Measurements from ENCODE around the gene GRIN1. TPM values are rescaled to one million over a fixed set of nuclear protein-coding genes. Genes with fewer than 3 reads are reported as not detected.

Gene GRIN1
- total RNA-seq, 2 donors from 2014 or later, result not detected

DNA sequence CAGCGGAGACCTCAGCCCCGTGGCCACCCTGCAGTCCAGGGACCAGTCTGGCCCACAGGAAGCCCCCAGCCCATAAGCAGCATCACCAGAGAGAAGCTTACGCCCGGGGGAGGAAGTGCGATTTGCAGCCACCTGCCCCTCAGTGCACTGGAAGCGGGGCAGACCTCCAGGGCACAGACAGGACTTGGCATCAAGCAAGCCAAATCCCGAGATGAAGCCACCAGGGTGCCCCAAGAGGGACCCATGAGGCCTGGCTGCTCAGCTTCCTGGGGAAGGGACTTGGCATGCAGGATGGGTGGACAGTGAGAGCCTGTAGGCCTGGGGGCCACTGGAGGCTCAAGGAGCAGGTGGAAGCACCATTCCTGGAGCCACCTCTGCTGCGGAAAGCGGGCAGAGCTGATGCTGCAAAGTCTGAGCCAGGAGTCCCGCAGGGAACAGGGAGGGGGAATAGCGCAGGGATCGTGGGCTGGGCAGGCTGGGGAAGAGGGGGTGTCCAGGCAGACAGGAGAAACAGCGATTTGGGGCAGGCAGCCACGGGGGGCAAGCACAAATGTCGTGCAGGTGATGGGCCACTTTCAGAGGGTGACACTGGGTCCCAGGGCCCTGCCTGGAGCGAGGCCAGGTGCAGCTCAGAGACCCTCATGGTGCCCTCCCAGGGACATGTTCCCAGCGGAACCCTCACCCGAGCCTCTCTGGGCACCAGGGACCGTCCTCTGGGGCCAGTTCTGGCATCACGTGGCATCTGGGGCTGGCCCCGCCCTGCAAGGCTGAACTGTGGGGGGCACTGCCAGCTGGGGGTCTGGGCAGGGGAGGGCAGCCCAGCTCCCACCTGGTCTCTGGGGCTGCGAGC is 27.7 kb downstream of the GRIN1 start:
- Histone ChIP-seq H3K4me3 (no peak overlapping the region), H3K4me1 (peaks cover 0 to 55% of the 10 kb centered on the region in 2 donors), H3K9me3 (no peaks in the 10 kb centered on the region), H3K27ac (no peak overlapping the region), H3K27me3 (peaks cover 40 to 70% of the 10 kb centered on the region in 2 donors), H3K36me3 (no peaks in the 10 kb centered on the region)
- no peak for TF ChIP-seq CTCF (IDR thresholded peaks at IDR 0.05)
- DNase-seq (ENCODE audit: low spot score), result no peak

DNA sequence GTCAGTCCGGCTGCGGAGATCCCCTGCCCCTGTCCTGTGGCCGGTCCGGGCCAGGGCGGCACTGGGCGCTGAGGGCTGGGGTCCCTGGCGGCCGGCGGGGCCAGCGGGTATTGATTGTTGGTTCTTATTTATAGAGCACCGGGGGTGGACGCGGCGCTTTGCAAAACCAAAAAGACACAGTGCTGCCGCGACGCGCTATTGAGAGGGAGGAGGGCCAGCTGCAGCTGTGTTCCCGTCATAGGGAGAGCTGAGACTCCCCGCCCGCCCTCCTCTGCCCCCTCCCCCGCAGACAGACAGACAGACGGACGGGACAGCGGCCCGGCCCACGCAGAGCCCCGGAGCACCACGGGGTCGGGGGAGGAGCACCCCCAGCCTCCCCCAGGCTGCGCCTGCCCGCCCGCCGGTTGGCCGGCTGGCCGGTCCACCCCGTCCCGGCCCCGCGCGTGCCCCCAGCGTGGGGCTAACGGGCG is 28.4 kb downstream of the GRIN1 start:
- Histone ChIP-seq H3K27ac (no peak overlapping the region), H3K9me3 (no peaks in the 10 kb centered on the region), H3K4me1 (peaks cover 0 to 48% of the 10 kb centered on the region in 2 donors), H3K36me3 (no peaks in the 10 kb centered on the region), H3K4me3 (no peak overlapping the region), H3K27me3 (peaks cover 40 to 63% of the 10 kb centered on the region in 2 donors)
- no peak for DNase-seq (ENCODE audit: low spot score)
- no peak for TF ChIP-seq CTCF (IDR thresholded peaks at IDR 0.05)

GRCh38 chr9:137167747-137168572 is 29.0 kb downstream of the GRIN1 start:
- H3K4me3 ChIP-seq, result peak overlapping the region in 1 of 2 donors; percentile 48
- no peaks in the 10 kb centered on the region for H3K36me3 ChIP-seq
- peaks cover 40 to 57% of the 10 kb centered on the region in 2 donors for H3K27me3 ChIP-seq
- TF ChIP-seq CTCF (IDR thresholded peaks at IDR 0.05), result no peak
- DNase-seq (ENCODE audit: low spot score), result no peak
- no peaks in the 10 kb centered on the region for H3K9me3 ChIP-seq
- no peak overlapping the region for H3K27ac ChIP-seq
- peaks cover 0 to 42% of the 10 kb centered on the region in 2 donors for H3K4me1 ChIP-seq

DNA sequence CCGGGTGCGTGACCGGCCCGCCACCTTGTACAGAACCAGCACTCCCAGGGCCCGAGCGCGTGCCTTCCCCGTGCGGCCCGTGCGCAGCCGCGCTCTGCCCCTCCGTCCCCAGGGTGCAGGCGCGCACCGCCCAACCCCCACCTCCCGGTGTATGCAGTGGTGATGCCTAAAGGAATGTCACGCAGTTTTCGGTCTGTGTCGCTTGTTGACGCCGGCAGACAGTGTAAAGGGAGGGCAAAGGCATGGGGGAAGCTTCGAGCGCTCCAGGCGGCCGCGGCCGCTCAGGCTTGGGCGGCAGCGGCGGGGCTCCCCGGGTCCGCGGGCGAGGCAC is 29.6 kb downstream of the GRIN1 start:
- peak overlapping the region; percentile 11 to 48 for H3K4me3 ChIP-seq
- no peak for DNase-seq (ENCODE audit: low spot score)
- no peak for TF ChIP-seq CTCF (IDR thresholded peaks at IDR 0.05)

GRCh38 chr9:137168904-137169856 is 30.2 kb downstream of the GRIN1 start:
- DNase-seq (ENCODE audit: low spot score), result no peak
- Histone ChIP-seq H3K4me3 (peak overlapping the region; percentile 11 to 48), H3K27me3 (peaks cover 33 to 44% of the 10 kb centered on the region in 2 donors), H3K27ac (no peak overlapping the region), H3K4me1 (peaks cover 0 to 35% of the 10 kb centered on the region in 2 donors), H3K9me3 (no peaks in the 10 kb centered on the region), H3K36me3 (no peaks in the 10 kb centered on the region)
- no peak for TF ChIP-seq CTCF (IDR thresholded peaks at IDR 0.05)

More for the DNA sequence above, 29.6 kb downstream of the GRIN1 start:
- H3K27me3 ChIP-seq, result peaks cover 34 to 51% of the 10 kb centered on the region in 2 donors
- no peak overlapping the region for H3K27ac ChIP-seq
- H3K9me3 ChIP-seq, result no peaks in the 10 kb centered on the region
- H3K4me1 ChIP-seq, result peaks cover 0 to 36% of the 10 kb centered on the region in 2 donors
- H3K36me3 ChIP-seq, result no peaks in the 10 kb centered on the region

Data from right atrium auricular region (tissue), 2 donors.